ENCODE data around the gene PELI1. TPM values are rescaled to one million over a fixed set of nuclear protein-coding genes. Genes with fewer than 3 reads are reported as not detected.

The PELI1 gene
- total and polyA plus RNA-seq, 2 donors (not counting 1 experiment from before 2014, with no cell fraction given), result 5.9 to 7.7 TPM

DNA sequence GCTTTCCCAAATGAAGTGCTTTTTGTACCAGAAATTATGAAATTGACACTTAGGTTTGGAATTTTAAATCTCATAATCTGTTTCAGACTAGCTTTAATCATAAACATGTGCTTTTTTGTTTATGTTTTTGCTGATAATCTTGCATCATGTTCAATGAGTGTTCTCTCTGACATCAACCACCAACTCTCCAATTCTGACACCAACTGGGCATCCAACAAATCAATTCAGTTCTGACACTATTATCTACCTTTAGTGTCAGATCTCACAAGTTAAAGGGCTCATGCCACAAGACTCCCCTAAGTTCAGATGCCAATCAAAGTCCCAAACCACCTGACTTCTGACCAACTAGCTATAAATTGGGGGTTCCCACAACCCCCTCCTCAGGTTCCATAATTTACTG is 19.6 kb downstream of the PELI1 start:
- Histone ChIP-seq H3K9ac (ENCODE audit: insufficient read depth, low read length) (no peak overlapping the region), H3K9me3 (ENCODE audit: control insufficient read depth, insufficient read depth, low read depth, low read length) (no peaks in the 10 kb centered on the region), H3K36me3 (ENCODE audit: control insufficient read depth, insufficient read depth, low read length) (no peaks in the 10 kb centered on the region), H4K20me1 (ENCODE audit: control insufficient read depth, extremely low read depth, insufficient read depth, low read length) (no peaks in the 10 kb centered on the region), H3K79me2 (ENCODE audit: control insufficient read depth, insufficient read depth, low read length) (peaks cover 1% of the 10 kb centered on the region), H3K27me3 (ENCODE audit: control insufficient read depth, insufficient read depth, low read length) (no peaks in the 10 kb centered on the region), H3K4me3 (replicated peaks in 1 of 4; ENCODE audit: control extremely low read depth in 1 of 4, insufficient read depth in 1 of 4, low read depth in 3 of 4, low read length in 4 of 4) (no peak overlapping the region), H3K4me1 (ENCODE audit: control insufficient read depth, extremely low read depth, insufficient read depth, low read length) (peaks cover 2% of the 10 kb centered on the region), H2AFZ (ENCODE audit: low read length) (no peak overlapping the region), H3K4me2 (ENCODE audit: extremely low read depth, insufficient read depth, low read length) (no peak overlapping the region), H3K27ac (ENCODE audit: insufficient read depth, low read length) (no peak overlapping the region)
- TF ChIP-seq EZH2 (IDR thresholded peaks at IDR 0.05; ENCODE audit: low read length, missing control alignments) (no peak), CTCF (conservative IDR thresholded peaks at IDR 0.05 in 1 of 2, IDR thresholded peaks at IDR 0.05 in 1 of 2; ENCODE audit: low read depth in 1 of 2, low read length in 2 of 2) (no peak)
- DNase-seq (ENCODE audit: low read depth in 2 of 2), result no peak

DNA sequence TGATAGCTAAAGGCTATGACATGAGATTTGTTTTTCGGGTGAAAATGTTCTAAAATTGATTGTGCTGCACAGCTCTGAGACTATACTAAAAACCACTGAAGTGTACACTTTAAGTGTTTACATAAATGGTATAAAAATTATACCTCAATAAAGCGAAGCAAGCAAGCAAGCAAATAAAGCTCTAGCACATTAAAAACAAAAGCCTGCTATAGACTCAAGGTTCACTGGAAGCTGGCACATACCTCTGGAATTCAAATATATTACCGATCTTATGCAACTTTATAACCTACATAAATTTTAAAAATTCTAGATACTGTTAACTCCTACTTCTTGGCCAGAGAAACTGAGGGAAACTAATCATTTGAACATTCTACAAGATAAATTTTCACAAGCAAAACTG is 20.1 kb downstream of the PELI1 start:
- Histone ChIP-seq H2AFZ (ENCODE audit: low read length) (no peak overlapping the region), H3K27me3 (ENCODE audit: control insufficient read depth, insufficient read depth, low read length) (no peaks in the 10 kb centered on the region), H3K4me3 (replicated peaks in 1 of 4; ENCODE audit: control extremely low read depth in 1 of 4, insufficient read depth in 1 of 4, low read depth in 3 of 4, low read length in 4 of 4) (no peak overlapping the region), H3K79me2 (ENCODE audit: control insufficient read depth, insufficient read depth, low read length) (peaks cover 1% of the 10 kb centered on the region), H3K9ac (ENCODE audit: insufficient read depth, low read length) (no peak overlapping the region), H4K20me1 (ENCODE audit: control insufficient read depth, extremely low read depth, insufficient read depth, low read length) (no peaks in the 10 kb centered on the region), H3K4me1 (ENCODE audit: control insufficient read depth, extremely low read depth, insufficient read depth, low read length) (peaks cover 2% of the 10 kb centered on the region), H3K9me3 (ENCODE audit: control insufficient read depth, insufficient read depth, low read depth, low read length) (no peaks in the 10 kb centered on the region), H3K4me2 (ENCODE audit: extremely low read depth, insufficient read depth, low read length) (no peak overlapping the region), H3K27ac (ENCODE audit: insufficient read depth, low read length) (no peak overlapping the region), H3K36me3 (ENCODE audit: control insufficient read depth, insufficient read depth, low read length) (no peaks in the 10 kb centered on the region)
- DNase-seq (ENCODE audit: low read depth in 2 of 2), result no peak
- TF ChIP-seq CTCF (conservative IDR thresholded peaks at IDR 0.05 in 1 of 2, IDR thresholded peaks at IDR 0.05 in 1 of 2; ENCODE audit: low read depth in 1 of 2, low read length in 2 of 2), result no peak
- TF ChIP-seq EZH2 (IDR thresholded peaks at IDR 0.05; ENCODE audit: low read length, missing control alignments), result no peak

- Histone ChIP-seq H3K9ac (ENCODE audit: insufficient read depth, low read length) (no peak overlapping the region), H3K4me3 (replicated peaks in 1 of 4; ENCODE audit: control extremely low read depth in 1 of 4, insufficient read depth in 1 of 4, low read depth in 3 of 4, low read length in 4 of 4) (no peak overlapping the region), H4K20me1 (ENCODE audit: control insufficient read depth, extremely low read depth, insufficient read depth, low read length) (no peaks in the 10 kb centered on the region), H3K79me2 (ENCODE audit: control insufficient read depth, insufficient read depth, low read length) (peaks cover 1% of the 10 kb centered on the region), H3K27ac (ENCODE audit: insufficient read depth, low read length) (no peak overlapping the region), H2AFZ (ENCODE audit: low read length) (no peak overlapping the region), H3K4me1 (ENCODE audit: control insufficient read depth, extremely low read depth, insufficient read depth, low read length) (peaks cover 2% of the 10 kb centered on the region), H3K4me2 (ENCODE audit: extremely low read depth, insufficient read depth, low read length) (no peak overlapping the region), H3K27me3 (ENCODE audit: control insufficient read depth, insufficient read depth, low read length) (no peaks in the 10 kb centered on the region), H3K36me3 (ENCODE audit: control insufficient read depth, insufficient read depth, low read length) (no peaks in the 10 kb centered on the region), H3K9me3 (ENCODE audit: control insufficient read depth, insufficient read depth, low read depth, low read length) (no peaks in the 10 kb centered on the region)
- DNase-seq (ENCODE audit: low read depth in 2 of 2), result no peak
- TF ChIP-seq CTCF (conservative IDR thresholded peaks at IDR 0.05 in 1 of 2, IDR thresholded peaks at IDR 0.05 in 1 of 2; ENCODE audit: low read depth in 1 of 2, low read length in 2 of 2) (no peak), EZH2 (IDR thresholded peaks at IDR 0.05; ENCODE audit: low read length, missing control alignments) (no peak)
These were observed 20.5 kb downstream of the PELI1 start for GRCh38 chr2:64123740-64124139.

Data from fibroblast of lung (primary cell).